Measurements from ENCODE around the gene SLC14A1.

The SLC14A1 gene

DNA sequence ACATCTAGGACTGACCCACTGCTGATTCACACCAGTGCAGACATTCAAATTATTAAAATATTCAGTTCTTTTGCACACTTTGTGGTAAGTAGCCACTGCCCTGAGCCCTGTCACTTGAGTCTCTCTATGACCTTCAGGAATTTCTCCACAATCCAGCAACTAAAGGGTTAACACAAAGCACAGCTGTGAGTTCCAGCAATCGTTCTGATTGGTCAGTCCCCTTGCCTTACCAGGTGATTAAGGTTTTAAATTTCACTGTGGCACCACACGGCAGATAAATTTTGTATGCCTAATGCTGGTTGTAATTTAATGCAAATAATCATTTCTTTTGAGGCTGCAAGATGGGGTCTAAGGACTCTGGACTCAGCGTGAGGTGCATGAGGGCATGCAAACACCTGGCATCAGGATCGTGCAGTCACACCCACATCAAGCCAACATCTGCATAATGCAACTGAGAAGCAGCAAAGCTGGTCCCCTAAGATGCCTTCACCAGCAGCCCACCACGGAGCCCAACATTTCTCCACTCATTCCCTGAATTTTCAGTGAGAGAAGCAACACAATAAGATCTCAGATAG, 36.6 kb downstream of the SLC14A1 start:
- DNase-seq, result no peak

DNA sequence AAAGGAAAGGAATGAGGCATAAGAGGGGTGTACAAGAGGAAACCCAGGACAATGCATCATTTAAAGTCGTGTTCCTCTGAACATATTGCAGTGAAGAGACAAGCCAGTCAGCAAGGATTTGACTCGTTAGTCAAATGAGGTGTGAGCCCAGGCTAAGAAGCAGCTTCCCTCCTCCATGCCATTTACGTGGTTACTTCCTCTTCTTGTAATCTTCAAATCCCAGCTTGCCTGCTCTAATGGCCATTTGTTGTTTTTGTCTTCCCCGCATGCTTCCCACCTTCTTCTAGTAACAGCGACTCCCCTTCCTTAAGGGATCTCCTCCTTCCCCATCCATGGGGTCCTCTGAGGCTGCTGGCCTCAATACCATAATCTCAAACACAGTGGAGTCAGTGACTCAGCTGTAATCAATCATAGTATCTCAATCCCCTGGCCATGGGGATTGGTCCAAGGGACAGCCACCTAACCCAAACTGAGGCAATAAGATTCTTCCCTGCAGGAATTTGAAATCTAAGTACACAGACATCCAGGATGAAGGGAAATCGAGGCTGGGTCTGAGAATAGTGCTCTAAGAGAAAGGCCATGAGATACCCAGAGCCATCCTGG, 37.6 kb downstream of the SLC14A1 start:
- DNase-seq, result no peak

DNA sequence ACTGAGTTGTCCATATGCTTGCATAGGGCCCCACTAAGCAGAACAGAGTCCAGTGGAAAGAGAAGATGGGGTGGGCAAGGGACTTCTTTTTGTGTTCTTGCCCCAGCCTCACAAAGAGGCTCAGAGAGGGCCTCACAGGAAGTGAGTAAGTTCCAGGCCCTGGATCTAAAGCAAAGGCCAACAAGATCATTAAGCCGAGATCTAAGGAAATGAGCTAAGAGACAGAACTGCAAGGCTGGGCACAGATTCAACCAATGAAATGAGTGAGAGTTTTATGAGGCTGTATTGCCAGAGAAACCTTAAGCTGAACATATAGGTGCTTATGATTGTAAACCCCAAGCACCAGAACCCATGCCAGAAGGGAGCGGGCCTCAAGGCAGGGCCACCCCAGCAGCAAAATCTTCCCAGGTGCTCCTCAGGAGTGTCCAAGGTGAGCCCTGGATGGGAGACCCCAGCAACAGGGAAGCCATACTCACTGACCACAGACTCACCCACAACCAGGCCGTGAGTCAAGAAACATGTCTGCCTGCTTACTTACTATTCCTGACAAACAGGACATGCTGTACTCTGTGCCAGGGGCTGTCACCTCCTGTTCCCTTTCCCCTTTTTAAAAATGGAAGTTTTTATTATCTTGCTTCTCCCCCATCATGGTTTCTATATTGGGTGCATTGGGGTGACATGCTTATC, 40.2 kb downstream of the SLC14A1 start:
- no peak for DNase-seq

DNA sequence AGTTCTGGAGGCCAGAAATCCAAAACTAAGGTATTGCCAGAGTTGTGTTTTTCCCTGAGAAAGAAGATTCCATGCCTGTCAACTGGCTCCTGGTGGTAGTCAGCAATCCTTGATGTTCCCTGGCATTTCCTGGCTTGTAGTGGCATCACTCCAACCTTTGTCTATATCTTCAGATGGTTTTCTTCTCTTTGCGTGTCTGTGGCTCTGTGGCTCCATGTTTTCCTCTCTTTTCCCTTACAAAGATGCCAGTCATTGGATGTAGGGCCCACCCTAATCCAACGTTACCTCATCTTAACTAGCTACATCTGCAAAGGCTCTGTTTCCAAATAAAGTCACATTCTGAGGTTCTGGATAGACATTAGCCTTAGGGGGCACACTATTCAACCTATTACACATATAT, 41.8 kb downstream of the SLC14A1 start:
- DNase-seq, result no peak

DNA sequence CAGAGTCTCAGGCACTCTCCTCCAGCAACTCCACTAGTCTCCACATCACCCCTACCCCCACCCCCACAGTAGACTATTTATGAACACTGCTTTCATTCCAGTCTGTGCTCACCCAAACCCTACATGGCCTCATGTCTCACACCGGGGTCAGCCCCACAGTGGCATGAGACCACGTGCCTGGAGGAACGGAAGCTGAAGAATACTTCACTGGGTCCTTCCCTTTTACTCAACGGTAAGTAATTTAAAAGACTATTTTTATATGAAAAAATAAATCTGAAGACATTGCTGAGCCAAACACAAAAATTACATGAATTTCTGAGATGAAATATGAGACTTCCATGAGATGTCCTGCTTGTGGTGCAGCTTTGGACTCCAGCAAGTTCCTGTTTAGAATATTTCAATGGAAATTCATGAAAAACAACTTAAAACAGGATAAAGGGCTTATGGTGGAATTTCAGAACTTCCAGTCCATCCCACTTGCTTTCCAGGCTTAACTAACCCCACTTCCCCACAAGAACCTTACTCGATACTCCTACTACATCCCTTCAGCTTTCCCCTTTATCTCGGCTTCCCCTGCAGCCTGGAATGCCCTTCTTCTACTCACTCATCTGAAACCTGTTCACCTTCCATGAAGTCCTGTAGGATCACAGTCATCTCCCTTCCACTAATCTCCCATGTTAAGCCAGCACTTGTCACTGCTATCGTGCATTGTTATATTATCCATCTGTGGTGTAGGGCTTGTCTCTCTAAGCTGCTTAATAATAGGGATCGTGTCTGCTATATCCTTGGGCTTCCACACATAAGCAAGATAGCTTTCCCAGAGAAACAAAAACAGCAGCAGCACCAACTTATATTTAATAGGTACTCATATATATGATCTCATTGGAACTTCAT, 47.9 kb downstream of the SLC14A1 start:
- no peak for DNase-seq

DNA sequence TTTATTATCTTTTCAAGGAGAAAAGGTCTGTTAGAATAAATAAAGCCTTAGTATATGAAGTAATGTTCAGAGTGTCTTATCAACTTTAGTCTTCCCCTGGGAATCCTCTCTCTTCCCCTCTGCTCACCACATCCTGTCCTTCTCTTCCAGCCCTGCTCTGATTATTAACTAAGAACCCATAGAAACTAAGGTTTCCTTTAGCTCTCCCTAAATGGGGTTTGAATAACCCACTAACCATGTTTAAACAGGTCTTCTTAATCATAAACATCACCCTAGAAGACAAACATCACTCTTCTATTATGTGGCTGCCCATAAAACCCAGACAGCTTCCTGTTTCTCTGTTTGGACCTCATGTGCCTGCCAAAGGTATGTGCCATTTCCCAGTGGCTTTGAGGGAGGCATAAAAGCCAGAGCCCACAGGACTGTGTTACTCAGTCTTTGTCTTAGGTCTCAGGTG, 50.1 kb downstream of the SLC14A1 start:
- no peak for DNase-seq

DNA sequence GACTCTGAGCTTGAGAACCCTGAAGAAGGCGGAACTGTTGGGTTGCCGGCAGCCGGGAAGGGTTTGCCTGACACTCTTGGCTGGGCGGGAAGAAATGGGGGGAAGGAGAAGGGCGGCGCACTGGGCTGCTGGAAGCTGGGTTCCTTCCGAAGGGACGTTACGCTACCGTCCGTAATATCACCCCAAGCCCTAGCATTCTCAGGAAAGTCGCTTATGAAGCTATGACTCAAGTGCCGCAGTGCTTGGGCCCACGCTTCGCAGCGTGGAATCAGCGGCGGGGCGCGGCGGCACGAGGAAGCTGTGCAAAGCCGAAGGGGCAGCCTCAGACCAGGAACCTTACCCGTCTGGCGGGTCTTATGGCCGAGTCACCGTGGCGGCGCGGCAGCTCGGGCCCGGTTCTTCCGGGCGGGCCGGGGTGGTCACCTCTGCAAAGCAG, 51.3 kb downstream of the SLC14A1 start:
- DNase-seq, result no peak

DNA sequence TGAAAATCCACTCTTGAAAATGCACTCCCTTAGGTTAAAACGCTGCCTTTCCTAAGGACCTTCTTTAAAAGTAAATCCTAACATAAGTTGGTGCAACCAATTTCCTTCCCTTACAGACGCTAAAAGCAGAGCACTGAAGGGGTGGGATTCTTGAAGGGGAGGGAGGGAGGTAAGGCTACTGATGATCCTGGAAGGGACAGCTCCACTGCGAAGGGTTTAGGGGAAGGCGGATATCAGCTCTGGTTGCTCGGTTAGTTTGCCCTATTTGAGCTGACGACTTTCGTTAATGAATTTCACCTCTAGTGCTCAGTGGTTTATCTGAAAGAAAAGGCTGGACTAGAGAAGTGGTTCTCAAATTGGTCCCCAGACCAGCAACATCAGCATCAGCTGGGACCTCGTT, 51.8 kb downstream of the SLC14A1 start:
- DNase-seq, result no peak

DNA sequence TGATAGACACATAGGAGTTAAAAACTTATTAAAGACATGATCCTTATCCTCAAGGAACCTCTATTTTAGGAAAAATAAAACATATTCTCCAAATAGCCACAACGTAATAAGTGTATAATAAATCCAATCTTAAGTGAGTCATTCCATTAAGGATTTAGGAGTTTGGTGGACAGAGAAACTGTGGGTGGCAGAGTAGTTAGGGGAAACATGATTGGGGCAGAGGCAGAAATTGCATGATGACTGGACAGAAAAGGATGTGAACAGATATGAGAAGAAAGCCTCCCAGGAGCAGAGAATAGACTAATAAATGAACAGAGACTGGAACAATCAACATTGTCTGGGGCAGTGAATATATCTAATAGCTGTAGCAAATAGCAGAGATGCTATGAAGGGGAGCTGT, 53.4 kb downstream of the SLC14A1 start:
- DNase-seq, result no peak

DNA sequence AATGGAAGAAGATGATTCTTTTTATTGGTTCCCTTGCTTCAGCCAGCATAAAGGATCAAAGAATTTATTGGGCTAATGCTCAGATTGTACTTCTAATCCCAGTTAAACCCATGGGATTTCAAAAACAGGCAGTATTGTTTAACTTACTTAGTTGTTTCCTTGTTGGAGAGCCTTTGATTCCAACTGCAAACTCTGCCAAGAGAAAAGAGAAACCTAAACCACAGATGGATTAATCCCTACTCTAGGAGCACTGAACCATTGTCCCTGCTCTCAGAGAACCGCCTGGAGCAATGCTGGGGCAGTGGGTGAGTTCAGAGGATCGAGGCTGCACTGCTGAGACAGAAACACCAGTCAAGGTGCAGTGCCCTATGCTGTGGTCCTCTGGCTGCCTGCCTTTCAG, 56.6 kb downstream of the SLC14A1 start:
- DNase-seq, result no peak

DNA sequence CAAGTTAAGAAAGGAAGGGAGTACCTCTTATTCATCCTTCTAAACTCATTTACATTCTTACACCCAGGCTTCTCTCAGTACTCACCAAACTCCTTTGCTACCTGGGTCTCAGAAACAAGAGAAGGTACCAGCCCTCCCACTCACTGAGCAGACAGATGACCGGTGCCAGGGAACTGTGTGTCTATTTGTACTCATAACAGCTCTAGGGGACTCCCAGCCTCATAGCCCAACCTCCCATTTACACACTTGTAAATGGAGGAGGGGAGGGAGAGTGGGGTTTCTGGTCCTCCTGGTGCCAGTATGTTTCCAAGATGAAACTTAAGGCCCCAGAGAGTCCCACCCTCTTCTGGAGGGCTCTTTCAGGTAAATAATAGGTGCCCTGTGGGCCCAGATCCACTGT, 58.7 kb downstream of the SLC14A1 start:
- no peak for DNase-seq

DNA sequence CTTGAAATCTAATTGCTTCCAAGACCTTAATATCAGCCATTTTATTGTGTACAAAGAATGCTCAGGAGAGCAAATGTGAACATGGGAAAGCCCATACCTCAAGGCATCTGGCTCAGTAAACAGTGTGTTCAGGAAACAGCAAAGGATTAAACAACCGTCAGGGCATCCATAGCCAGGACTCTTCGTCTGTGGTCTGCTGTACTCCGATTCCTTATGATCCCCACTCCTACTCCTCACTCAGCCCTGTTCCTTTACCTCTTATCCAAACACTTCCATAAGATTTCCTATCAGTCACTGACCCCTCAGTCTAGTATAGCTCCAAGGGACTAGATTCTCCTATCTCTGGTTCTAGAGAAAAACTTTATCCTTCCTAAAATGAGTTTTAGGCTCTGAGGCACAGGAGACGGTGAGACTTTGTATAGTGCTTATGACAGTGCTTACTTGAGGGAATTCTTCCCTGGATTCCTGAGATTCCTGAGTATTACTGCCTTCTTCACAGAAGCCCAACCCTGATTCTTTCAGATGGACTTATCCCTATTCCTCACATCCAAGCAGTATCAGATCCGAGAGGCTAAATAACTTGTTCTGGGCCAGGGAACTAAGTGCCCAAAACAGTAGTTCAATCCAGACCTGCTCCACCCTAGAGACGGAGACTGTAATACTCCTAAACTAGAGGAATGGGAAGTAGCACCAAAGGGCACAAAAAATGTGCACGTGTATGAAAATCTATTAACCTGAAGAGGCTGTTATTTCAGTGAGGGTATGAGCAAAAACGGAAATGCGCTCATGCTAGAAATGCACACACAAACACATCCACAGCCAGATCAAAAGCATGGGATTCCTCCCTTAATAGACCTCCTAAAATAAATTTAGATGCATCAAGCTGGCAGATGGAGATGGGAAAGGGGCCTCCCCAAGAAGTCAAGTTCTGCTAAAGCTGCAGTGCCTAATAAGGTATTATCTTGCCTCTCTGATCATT, 59.4 kb downstream of the SLC14A1 start:
- DNase-seq, result no peak

DNA sequence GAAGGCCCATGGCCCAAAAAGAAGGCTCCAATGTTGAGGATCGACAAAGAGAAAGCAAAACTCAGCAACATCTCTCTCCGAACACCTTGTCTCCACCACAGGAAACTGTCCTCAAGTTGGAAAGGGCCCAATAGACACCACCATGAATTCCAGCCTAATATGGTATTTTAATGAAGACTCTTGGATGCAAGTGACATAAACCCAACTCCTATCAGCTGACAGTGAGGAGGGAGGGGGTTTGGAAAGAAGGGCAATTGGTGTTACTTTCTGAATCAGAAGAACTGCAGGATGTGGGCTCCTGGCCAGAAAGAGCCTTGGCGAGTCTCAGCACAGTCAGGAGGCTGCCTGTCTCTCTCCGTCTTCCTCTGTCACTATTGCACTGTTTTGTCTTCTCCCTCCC, 61.2 kb downstream of the SLC14A1 start:
- no peak for DNase-seq

DNA sequence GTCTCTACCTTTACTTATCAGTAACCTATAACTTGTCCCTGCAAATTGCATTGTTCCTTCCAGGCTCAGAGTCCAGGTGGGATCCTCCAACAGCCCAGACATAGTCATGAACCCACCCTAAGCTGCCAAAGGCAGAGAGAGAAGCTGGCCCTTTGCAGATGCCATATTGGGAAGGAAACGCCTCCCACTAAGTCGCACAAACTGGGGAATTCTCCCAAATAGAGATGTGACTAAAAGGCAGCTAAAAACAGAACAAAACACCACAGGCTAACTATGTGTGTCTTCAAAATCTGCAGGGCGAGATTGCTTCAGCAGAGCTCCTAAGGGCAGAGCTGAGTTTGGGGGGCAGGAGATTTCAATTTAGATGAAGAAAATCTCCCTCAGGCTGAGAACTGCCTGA, 63.0 kb downstream of the SLC14A1 start:
- DNase-seq, result no peak

DNA sequence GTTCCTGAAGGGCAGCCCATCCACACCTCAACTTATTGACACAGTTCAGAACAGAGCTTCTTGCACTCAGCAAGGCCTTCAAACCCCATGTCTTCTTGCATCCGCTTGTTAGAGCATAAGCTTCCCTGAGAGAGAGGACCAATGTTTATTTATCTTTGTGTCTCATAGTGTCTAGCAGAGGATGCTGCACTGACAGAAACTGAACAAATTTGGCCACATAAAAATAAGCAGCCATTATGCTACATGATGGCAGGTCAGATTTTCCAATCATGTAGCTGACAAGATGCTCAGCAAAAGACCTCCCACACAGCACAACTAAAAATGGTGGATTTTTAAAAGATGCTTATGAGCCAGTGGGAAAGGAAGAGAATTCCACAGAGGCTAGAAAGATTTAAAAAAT, 63.4 kb downstream of the SLC14A1 start:
- no peak for DNase-seq

DNA sequence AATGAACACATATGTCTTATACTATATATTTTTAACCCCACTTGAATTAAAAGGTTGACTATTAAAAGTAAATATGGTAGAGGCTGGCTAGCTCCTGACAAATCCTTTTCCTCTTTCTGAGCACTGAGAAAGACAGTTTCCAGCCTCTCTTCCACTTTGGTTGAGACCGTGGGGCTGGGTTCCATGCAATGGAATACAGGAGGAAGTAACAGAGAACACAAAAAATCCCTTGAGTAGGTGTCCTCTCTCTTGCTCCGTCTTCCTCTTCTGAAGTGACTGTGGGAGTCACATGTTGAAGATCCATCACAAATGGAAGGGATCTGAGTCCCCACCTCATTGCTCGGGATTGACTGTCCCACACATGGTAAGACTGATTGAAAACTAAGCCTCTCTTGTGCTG, 64.9 kb downstream of the SLC14A1 start:
- DNase-seq, result no peak

DNA sequence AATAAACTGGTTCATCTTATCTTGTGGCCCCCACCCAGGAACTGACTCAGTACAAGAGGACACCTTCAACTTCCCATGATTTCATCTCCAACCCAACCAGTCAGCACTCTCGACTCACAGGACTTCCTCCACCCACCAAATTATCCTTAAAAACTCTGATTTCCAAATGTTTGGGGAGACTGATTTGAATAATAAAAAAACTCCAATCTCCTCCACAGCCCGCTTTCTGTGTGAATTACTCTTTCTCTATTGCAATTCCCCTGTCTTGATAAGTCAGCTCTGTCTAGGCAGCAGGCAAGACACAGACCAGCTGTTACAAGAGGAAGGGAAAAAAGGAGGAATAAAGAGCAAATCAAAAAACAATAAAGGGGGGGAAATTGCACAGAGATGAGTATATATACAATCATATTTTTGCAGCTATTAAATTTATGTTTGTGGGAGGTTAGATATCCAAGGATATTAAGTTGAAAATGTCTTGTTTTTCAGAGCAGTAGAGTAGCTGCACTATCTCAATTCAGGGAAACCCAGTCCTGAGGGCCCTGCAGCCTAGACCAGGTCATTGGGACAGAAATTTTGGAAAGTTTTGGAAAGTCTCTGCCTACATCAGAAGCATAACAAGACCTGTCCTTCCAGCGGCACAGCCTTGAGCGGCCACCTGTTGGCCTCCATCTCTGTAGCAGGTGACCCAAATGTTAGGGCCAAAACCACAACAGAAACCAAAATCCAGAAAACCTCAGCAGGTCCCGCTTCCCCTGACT, 68.7 kb downstream of the SLC14A1 start:
- DNase-seq, result no peak

DNA sequence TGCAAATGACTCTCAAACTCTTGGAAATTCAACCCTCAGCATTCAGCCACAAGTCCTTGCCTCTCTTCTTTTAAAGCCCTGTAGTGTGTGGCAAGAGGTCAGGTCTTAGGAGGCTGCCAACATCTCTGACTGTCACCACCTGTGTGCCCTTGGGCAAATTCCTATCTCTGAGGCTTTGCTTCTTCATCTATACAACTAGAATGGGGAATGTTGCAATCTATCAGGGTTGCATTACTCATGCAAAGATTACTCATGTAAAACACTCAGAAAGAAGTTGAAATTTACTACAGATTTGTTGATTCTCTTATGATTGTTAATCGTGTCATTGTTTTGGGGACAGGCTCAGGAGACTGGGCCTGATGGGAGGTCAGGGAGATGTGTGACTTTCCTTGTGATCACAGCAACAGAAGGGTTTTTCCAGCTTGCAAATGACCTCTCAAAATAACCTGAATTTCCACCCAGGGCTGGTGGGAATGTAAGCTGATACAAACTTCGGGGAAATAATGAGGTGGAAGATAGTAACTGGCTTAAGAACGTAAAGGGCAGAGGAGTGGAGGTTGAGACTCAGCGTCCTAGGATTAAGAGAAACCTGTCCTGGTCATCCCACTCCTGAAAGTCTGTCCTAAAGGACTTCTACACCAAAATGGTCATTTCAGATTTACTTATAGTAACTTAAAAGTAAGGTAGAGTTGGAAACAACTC, 69.4 kb downstream of the SLC14A1 start:
- no peak for DNase-seq

DNA sequence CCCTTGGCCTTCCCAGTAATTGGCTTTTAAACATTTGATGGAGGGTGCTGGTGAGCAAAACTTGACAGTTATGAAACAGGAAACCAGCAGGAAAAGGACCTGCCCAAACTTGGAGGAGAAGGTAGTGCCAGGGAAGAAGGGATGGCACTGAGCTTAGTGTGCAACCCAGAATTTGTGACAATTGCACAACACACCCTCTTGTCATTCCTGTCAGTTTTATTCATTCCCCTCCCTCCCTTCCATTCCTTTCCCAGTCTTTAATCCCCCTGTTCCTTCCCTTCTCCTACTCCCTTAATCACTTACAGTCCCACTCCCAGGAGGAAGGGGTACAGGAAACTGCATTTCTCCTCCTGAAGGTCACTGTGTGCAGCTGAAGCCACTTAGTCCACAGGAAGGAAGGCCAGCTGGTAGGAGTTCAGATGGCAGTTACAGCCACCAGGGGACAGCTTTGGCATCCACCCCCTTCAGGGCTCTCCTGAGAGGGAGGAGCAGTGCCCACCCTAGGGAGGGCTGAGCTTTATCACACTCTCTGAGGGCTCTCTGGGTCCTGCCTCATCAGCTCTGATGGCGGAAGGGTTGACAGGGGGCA, 77.5 kb downstream of the SLC14A1 start:
- DNase-seq, result no peak
